Stimulated activated effector memory CD8-positive, alpha-beta T cell treated with anti-CD3 and anti-CD28 coated beads, Interleukin-12 subunit alpha, Interleukin-12 subunit beta, amount 100 ng/mL, for 72 hours (primary cell): ENCODE results near the gene PLCB3.

Source experiments
- ATAC-seq: fragments of 150-1000 bp; cut with Tn5 transposase; 2 replicates; pipeline ENCODE4 v1.10.0; 2021
- DNase-seq, 2 donors: peaks; one replicate each; pipeline ENCODE4 v3.0.0; 2021 to 2022; ENCODE audit warnings: low spot score in 2 of 2
- H3K27ac Mint-ChIP-seq: one replicate; pipeline ENCODE4 v1.8.0; 2022; ENCODE audit warnings: mild to moderate bottlenecking, mixed read lengths
- H3K36me3 Mint-ChIP-seq: one replicate; pipeline ENCODE4 v1.8.0; 2022; ENCODE audit warnings: mild to moderate bottlenecking, mixed read lengths
- H3K4me1 Mint-ChIP-seq: one replicate; pipeline ENCODE4 v1.8.0; 2022; ENCODE audit warnings: mixed read lengths
- H3K4me3 Mint-ChIP-seq: one replicate; pipeline ENCODE4 v1.8.0; 2022; ENCODE audit warnings: mild to moderate bottlenecking, mixed read lengths
- H3K9me3 Mint-ChIP-seq: one replicate; pipeline ENCODE4 v1.8.0; 2022; ENCODE audit warnings: mixed read lengths

PLCB3 gene

GRCh38 chr11:64229090-64229743, 22.1 kb upstream of the PLCB3 start:
- peaks cover 29% of the 10 kb centered on the region for H3K36me3 Mint-ChIP-seq
- peaks cover 55% of the 10 kb centered on the region for H3K4me1 Mint-ChIP-seq
- peak in 1 of 2 donors; percentile 53 for DNase-seq
- no peak for ATAC-seq
- H3K27ac Mint-ChIP-seq = peak overlapping the region; percentile 86
- H3K4me3 Mint-ChIP-seq = peak overlapping the region; percentile 77
- H3K9me3 Mint-ChIP-seq = no peaks in the 10 kb centered on the region

DNA sequence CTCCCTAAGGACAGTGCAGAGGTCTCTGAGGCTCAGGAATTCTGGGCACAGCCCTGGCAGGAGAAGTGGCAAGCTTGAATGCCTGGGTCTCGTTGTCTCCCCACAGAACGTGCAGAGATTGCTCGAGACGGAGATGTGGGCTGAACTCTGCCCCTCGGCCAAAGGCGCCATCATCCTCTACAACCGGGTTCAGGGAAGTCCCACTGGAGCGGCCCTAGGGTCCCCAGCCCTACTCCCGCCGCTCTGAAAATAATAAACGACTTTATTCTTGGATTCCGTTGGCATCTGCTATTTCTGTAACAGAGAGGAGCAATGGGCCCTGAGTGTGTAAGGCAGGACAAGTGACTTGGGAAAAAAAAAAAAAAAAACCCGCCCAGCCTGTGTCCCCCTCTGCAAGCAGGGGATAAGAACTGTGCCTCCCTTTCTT, 21.6 kb upstream of the PLCB3 start:
- H3K36me3 Mint-ChIP-seq = peaks cover 24% of the 10 kb centered on the region
- no peaks in the 10 kb centered on the region for H3K9me3 Mint-ChIP-seq
- DNase-seq (no peak), ATAC-seq (no peak)
- peak overlapping the region; percentile 77 for H3K4me3 Mint-ChIP-seq
- H3K4me1 Mint-ChIP-seq = peaks cover 49% of the 10 kb centered on the region
- peak overlapping the region; percentile 86 for H3K27ac Mint-ChIP-seq

GRCh38 chr11:64230171-64230984, 21.0 kb upstream of the PLCB3 start, which contains the start of gene DNAJC4:
TSS of gene DNAJC4 (plus strand) at chr11:64230548. CDS start at chr11:64230855, 307 bp downstream.
- peak within 1 kb of the TSS; percentile 77 for H3K4me3 Mint-ChIP-seq
- H3K4me1 Mint-ChIP-seq = peaks cover 49% of the 10 kb centered on the region
- peak; percentile 77 to 97 for DNase-seq
- H3K27ac Mint-ChIP-seq = peak within 1 kb of the TSS; percentile 86
- no peaks in the 10 kb centered on the region for H3K9me3 Mint-ChIP-seq
- H3K36me3 Mint-ChIP-seq = peaks cover 22% of the 10 kb centered on the region
- ATAC-seq = peak; percentile 60

- Mint-ChIP-seq H3K36me3 (peaks cover 24% of the 10 kb centered on the region), H3K27ac (peak overlapping the region; percentile 86), H3K9me3 (no peaks in the 10 kb centered on the region), H3K4me1 (peaks cover 52% of the 10 kb centered on the region), H3K4me3 (peak overlapping the region; percentile 77)
- ATAC-seq (no peak), DNase-seq (no peak)
Observed at GRCh38 chr11:64230985-64231365, 20.4 kb upstream of the PLCB3 start.

- Mint-ChIP-seq H3K4me1 (peaks cover 52% of the 10 kb centered on the region), H3K27ac (peak overlapping the region; percentile 61), H3K36me3 (peaks cover 29% of the 10 kb centered on the region), H3K4me3 (peak overlapping the region; percentile 77), H3K9me3 (no peaks in the 10 kb centered on the region)
- DNase-seq (no peak), ATAC-seq (no peak)
Observed at GRCh38 chr11:64231546-64231945, 19.8 kb upstream of the PLCB3 start.

DNA sequence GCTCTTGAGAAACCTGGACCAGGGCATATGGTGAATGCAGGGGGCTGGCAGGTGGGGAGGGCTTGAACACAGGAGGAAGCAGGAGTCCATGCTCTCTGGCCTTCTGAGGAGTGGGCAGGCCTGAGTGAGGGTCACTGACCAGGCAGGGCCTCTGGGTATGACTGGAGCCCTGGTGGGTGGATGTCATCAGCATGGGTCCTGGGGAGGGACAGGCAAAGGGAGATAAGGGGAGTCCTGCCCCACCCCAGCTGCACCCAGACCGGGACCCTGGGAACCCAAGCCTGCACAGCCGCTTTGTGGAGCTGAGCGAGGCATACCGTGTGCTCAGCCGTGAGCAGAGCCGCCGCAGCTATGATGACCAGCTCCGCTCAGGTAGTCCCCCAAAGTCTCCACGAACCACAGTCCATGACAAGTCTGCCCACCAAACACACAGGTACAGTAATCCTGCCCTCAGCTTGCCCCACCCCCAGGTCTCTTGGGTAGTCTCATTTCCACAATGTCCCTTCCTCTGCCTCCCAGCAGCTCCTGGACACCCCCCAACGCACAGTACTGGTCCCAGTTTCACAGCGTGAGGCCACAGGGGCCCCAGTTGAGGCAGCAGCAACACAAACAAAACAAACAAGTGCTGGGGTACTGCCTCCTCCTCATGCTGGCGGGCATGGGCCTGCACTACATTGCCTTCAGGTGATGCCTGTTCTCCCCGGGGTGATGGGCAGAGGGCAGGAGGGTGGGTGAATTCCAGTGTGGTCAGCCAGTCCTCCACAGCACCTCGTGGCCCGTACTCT, 19.0 kb upstream of the PLCB3 start:
- Mint-ChIP-seq H3K36me3 (peaks cover 38% of the 10 kb centered on the region), H3K4me1 (peaks cover 45% of the 10 kb centered on the region), H3K27ac (peak overlapping the region; percentile 61)

DNA sequence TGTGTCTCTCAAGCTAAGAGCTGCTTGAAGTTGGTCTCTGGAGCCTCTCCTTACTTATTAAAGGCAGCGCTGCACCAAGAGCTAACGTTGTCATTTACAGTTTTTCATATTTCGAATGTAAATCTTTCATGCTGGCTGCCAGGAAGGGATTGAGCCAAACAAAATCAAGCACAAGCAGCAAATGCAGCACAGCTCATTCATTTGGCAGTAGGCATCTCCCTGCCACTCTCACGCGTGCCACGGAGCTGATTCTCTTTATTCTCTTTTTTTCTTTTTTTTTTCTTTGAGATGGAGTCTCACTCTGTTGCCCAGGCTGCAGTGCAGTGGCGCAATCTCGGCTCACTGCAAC, 18.4 kb upstream of the PLCB3 start:
- no peak for ATAC-seq
- H3K4me3 Mint-ChIP-seq = peak overlapping the region; percentile 77
- peaks cover 40% of the 10 kb centered on the region for H3K4me1 Mint-ChIP-seq
- peaks cover 43% of the 10 kb centered on the region for H3K36me3 Mint-ChIP-seq
- no peak for DNase-seq
- peak overlapping the region; percentile 61 for H3K27ac Mint-ChIP-seq
- no peaks in the 10 kb centered on the region for H3K9me3 Mint-ChIP-seq

More for the DNA sequence above, 19.0 kb upstream of the PLCB3 start:
- DNase-seq = no peak
- no peak for ATAC-seq
- Mint-ChIP-seq H3K9me3 (no peaks in the 10 kb centered on the region), H3K4me3 (peak overlapping the region; percentile 77)

DNA sequence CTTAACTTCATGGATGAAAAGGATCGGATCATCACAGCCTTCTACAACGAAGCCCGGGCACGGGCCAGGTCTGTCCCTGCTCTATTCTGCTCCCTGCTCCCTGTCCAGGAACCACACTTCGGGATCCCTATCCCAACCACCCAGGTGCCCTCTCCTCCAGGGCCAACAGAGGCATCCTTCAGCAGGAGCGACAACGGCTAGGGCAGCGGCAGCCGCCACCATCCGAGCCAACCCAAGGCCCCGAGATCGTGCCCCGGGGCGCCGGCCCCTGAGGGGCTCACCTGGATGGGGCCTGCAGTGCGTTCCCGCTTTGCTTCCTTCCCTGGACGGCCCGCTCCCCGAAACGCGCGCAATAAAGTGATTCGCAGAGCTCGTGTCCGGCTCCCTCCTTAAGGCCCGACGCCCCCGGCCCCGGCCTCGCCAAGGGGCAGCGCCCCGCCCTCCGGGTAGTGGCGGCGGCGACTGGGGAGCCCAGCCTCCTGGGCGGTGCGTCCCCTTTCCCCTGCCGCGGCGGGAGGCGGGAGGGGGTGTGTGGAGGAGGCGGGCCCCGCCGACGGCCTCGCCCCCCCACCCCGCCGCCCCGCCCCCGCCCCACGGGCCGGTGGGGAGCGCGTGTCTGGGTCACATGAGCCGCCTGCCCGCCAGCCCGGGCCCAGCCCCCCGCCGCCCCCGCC, 17.3 kb upstream of the PLCB3 start, which contains the start of gene VEGFB:
Gene VEGFB (plus strand): TSS at position 672 of the 674 bp plus-strand sequence. CDS start 250 bp downstream, outside the sequence.
- H3K36me3 Mint-ChIP-seq = peaks cover 41% of the 10 kb centered on the region
- DNase-seq = peak; percentile 58 to 80
- H3K4me3 Mint-ChIP-seq = peak within 1 kb of the TSS; percentile 81
- H3K4me1 Mint-ChIP-seq = peaks cover 38% of the 10 kb centered on the region
- no peaks in the 10 kb centered on the region for H3K9me3 Mint-ChIP-seq
- peak within 1 kb of the TSS; percentile 73 for H3K27ac Mint-ChIP-seq
- peak; percentile 68 for ATAC-seq

DNA sequence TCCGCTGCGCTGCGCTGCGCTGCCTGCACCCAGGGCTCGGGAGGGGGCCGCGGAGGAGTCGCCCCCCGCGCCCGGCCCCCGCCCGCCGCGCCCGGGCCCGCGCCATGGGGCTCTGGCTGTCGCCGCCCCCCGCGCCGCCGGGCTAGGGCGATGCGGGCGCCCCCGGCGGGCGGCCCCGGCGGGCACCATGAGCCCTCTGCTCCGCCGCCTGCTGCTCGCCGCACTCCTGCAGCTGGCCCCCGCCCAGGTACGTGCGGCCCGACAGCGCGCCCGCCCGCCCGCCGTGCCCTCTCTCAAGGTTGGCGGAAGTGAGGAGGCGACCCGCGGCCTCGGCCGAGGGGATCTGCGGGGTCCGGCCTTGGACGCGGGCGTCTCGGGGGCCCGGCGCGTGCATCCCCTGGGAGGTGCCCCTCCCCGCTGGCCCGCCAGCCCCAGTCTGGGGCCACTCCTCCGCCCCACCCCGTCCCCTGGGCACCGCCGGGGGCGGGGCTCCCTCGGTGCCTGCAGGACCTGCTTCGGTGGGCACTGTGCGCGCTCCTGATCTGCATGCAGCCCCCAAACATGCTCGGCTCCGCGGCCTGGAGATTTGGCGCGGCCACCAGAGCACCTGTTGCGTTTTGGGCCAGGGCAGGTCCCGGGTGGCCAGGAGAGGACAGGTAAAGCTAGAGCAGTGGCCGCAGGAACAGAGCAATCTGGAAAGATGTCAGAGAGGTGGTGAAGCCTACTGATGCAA, 16.5 kb upstream of the PLCB3 start:
- peak; percentile 52 to 78 for DNase-seq
- Mint-ChIP-seq H3K27ac (peak overlapping the region; percentile 73), H3K36me3 (peaks cover 40% of the 10 kb centered on the region), H3K9me3 (no peaks in the 10 kb centered on the region), H3K4me3 (peak overlapping the region; percentile 81), H3K4me1 (peaks cover 34% of the 10 kb centered on the region)
- peak; percentile 68 for ATAC-seq

GRCh38 chr11:64235437-64236161, 15.7 kb upstream of the PLCB3 start:
- DNase-seq = no peak
- Mint-ChIP-seq H3K9me3 (no peaks in the 10 kb centered on the region), H3K4me3 (peak overlapping the region; percentile 81), H3K4me1 (peaks cover 38% of the 10 kb centered on the region), H3K27ac (peak overlapping the region; percentile 73), H3K36me3 (peaks cover 47% of the 10 kb centered on the region)
- ATAC-seq = no peak

- Mint-ChIP-seq H3K4me1 (peaks cover 39% of the 10 kb centered on the region), H3K36me3 (peaks cover 66% of the 10 kb centered on the region), H3K27ac (peak overlapping the region; percentile 68), H3K4me3 (no peak overlapping the region), H3K9me3 (no peaks in the 10 kb centered on the region)
- DNase-seq (no peak), ATAC-seq (no peak)
Observed at GRCh38 chr11:64237484-64237951, 13.8 kb upstream of the PLCB3 start.

DNA sequence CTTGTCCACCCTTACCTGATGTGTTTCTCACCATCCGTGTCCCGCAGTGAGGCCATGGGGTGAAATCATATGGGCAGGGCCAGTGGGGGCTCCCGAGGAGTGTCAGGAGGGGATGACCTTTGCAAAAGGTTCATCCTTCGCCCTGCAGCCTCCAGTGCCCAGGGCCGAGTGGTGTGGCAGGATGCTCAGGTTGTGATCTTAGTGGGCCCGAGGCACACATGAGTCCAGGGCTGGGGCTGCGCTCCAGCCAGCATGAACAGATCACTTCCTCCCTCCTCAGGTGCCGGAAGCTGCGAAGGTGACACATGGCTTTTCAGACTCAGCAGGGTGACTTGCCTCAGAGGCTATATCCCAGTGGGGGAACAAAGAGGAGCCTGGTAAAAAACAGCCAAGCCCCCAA, 13.3 kb upstream of the PLCB3 start:
- peaks cover 39% of the 10 kb centered on the region for H3K4me1 Mint-ChIP-seq
- peak overlapping the region; percentile 68 for H3K27ac Mint-ChIP-seq
- H3K4me3 Mint-ChIP-seq = no peak overlapping the region
- peaks cover 72% of the 10 kb centered on the region for H3K36me3 Mint-ChIP-seq
- ATAC-seq = no peak
- no peak for DNase-seq
- H3K9me3 Mint-ChIP-seq = no peaks in the 10 kb centered on the region

GRCh38 chr11:64238999-64239398, 12.3 kb upstream of the PLCB3 start:
- peak overlapping the region; percentile 68 for H3K27ac Mint-ChIP-seq
- ATAC-seq (no peak), DNase-seq (no peak)
- H3K36me3 Mint-ChIP-seq = peaks cover 81% of the 10 kb centered on the region
- no peaks in the 10 kb centered on the region for H3K9me3 Mint-ChIP-seq
- H3K4me1 Mint-ChIP-seq = peaks cover 48% of the 10 kb centered on the region
- no peak overlapping the region for H3K4me3 Mint-ChIP-seq
